NCI-H226 (cell line): ENCODE measurements around the gene FECH.

Experiments used
- DNase-seq: peaks from one replicate; pipeline ENCODE4 v3.0.0-alpha.2; 2015

The FECH gene

GRCh38 chr18:57579934-57580333 is 6.6 kb downstream of the FECH start:
- no peak for DNase-seq

DNA sequence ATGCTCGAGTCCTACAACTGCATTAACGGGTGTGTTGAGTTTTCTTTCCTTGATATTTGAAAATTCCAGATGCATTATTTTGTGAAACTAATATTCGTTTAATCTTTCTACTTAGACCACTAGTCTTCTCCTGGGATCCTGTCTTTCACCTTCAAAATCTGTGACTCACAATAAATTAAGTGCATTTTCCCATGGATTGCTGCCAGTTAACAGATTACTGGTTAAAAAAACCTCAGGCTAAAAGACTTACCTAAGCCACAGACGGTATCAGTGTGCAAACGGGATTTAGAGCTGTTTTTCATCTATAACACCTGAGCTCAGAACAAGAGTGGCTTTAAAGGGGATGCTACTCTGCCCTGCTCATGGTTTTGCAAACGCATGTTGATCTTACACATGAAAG is 10.2 kb downstream of the FECH start:
- DNase-seq = no peak

GRCh38 chr18:57575542-57575941 is 11.0 kb downstream of the FECH start:
- no peak for DNase-seq

- DNase-seq = no peak
Measured at GRCh38 chr18:57574866-57575265, 11.6 kb downstream of the FECH start.

DNA sequence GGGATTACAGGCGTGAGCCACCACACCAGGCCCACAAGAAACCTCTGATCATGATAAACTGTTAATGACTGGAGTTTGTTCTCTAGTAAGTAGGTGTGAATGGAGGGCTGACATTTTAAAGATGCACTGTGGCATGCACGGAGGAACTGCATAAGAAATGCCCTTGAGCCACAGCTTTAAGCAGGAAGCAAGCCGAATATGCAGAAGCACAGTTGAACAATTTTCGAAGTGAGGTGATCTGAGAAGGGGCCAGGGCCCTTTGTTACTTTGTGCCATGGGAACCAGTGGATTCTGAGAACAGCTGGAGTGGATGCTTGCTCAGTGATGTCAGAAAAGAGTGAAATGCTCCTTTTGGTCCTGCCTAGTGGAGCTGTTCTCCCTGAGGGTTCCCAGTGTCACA is 16.3 kb downstream of the FECH start:
- DNase-seq = no peak

DNA sequence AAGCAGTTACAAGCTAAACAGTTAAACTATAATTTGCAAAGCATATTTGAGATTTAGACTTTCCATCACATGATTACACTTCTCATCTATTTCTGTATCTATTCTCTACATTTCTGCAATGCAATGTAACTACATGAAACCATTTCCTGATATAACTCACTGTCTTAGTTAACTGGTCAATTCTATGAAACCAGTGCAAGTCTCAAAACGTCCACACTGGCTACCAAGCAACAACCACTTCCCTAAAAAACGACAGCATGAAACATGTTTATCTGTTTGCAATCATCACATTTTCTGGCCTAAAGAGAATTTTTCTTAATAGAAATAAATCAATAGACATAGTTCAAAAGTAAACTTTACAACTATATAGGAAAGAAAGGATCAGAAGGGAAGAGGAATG is 17.4 kb downstream of the FECH start:
- DNase-seq = no peak

- peak; percentile 1 for DNase-seq
Measured at GRCh38 chr18:57561728-57562423, 24.6 kb downstream of the FECH start.

- DNase-seq = no peak
Measured at GRCh38 chr18:57561261-57561660, 25.2 kb downstream of the FECH start.

- no peak for DNase-seq
Measured at GRCh38 chr18:57559314-57559713, 27.2 kb downstream of the FECH start.

DNA sequence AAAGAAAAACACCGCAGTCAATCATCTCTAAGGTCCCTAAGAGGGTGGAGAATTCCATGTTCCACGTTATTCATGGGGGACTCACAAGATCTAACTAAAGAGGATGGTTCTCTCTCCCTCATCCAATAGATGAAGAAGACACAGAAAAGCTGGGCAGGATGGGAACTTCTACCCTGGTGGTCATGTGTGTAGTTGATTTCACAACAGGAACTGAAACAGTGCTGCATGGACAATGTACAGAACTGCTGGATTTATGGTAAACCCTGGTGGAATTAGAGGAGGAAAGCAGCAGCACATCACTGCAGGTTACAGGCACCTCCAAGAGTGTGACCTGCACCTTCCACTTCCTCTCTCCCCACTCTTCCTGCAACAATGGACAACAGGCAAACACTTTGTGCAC is 31.4 kb downstream of the FECH start:
- DNase-seq = no peak

GRCh38 chr18:57550510-57550909 is 36.0 kb downstream of the FECH start:
- no peak for DNase-seq

- DNase-seq = no peak
Measured at GRCh38 chr18:57547260-57547659, 39.2 kb downstream of the FECH start.

DNA sequence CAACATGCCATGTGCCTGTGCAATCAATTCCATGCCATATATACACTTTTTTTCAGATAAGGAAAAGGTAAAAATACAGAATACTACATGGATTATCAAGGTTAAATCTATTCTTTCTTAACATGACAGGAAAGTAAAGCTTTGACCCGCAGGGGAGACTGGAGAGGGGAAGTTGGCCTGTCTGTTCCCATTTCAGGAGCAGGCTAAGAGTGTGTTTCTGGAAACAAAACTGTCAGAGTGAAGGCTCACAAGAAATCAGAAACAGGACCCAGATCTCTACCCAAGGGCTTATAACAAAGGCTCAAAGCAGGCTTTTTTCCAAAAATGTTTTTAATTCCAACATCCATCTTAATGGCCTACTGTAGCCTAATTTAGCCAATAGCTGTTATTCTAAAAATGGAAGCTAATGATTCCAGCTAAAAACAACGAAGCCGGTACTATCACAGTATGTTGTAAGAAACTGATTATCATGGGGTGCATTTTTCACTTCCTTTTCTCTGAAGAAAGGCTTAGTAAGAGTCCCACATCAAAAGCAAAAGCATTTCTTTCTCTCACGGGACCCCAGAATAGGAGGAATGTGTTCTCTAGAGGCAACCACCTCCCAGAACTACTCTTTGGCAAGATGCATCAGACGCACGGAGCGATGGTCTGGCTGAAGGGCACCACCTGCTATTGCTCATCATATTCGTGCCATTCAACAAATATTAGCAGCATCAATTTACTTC is 41.4 kb downstream of the FECH start:
- no peak for DNase-seq

DNA sequence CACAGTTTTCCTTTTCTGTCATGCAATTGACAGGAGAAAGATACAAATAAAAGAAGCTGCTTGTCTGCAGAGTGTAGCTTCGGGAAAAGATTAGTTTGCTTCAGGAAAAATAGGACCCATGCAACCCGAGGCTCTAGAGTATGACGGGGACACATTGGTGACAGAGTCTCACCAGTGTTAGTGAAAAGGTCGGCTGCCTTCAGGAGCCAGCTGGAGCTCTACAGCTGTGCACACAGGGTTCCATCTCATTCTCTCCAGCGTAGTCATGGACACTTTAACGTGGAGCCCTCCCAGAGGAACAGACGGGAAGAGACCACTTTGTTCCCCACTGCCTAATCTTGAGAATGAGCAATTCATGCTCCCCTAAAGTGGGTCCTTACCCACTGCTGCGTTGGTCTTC is 42.9 kb downstream of the FECH start:
- DNase-seq = no peak

DNA sequence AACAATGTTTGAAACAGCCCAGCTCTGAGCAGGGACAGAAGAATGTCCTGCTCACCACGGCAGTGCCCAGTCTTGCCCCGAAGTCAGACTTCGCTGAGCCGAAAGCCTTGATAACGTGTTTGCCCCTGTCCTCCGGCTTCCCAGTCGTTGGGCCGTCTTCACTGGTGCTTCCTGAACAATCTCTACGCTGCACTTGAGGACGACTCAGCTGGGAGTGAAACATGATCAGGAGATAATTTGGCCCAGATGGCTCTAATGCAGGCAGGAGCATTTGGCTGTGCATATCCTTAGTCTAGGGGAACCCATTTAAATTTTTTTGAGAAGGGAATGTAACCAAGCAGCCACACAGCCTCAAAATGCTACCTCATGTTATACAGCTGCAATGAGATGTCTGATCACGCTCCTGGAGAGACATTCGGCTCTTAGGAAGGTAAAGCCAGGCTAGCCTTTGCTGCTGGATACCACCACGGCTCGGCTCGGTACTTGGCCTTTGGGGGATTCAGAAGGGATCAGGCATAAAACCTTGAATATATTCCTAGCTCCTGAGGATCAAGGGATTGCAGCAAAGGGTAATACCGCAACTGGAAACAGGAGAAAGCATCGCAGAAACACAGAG is 43.6 kb downstream of the FECH start:
- no peak for DNase-seq

DNA sequence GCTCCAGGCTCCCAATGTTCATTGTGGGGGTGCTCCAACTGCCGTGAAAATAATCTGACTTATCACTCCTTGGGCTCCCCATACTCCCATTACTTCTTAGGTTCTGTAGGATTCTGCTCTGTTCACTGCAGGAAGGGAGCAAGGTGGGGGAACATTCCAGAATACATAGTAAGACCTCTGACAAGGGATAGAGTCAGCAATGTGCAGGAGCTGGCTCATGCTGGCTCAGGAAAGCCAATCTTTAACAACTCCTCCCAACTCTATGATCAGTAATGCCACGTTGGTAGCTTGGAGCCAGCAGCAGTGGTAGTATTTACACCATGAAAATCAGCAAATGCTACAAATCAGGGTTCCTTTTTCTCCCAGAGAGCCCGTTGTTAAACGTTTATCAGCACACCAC is 44.4 kb downstream of the FECH start:
- DNase-seq = peak; percentile 8

DNA sequence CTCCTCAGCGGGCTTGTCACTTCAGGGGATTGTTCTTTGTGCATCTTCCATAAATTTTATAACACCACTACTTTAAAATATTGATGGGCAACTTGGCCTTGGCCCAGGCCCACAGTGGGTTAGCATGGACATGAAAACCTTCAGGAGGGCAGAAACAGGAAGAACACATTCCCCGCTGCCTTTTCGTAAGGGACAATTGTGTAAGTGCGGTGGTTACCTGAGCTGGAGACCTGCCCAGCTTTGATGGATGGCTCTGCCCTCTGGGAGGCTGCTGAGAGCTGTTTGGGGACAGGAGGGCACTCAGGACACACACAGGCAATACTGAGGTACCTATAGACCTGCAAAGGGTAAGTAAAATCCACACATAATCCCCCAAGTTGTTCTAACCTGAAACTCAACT is 46.8 kb downstream of the FECH start:
- DNase-seq = no peak

GRCh38 chr18:57538614-57539013 is 47.9 kb downstream of the FECH start:
- DNase-seq = no peak

DNA sequence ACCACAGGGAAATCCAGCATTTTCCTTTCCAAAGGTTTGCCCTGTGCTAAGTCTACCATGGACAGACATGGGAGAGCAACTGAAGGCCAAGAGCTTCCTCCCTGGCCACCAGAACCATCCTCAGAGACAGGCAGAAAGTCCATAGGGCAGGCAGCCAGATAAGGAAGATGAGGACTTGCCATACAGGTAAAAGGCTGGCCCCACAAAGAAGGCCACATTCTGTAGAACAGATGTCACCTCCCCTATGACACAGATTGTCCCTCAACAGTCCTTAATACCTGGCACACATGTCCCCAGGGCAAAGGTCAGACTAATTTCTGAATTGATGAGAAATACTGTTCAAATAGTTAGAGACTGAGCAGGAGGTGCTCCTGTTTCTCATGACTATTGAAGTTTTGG is 52.0 kb downstream of the FECH start:
- no peak for DNase-seq

DNA sequence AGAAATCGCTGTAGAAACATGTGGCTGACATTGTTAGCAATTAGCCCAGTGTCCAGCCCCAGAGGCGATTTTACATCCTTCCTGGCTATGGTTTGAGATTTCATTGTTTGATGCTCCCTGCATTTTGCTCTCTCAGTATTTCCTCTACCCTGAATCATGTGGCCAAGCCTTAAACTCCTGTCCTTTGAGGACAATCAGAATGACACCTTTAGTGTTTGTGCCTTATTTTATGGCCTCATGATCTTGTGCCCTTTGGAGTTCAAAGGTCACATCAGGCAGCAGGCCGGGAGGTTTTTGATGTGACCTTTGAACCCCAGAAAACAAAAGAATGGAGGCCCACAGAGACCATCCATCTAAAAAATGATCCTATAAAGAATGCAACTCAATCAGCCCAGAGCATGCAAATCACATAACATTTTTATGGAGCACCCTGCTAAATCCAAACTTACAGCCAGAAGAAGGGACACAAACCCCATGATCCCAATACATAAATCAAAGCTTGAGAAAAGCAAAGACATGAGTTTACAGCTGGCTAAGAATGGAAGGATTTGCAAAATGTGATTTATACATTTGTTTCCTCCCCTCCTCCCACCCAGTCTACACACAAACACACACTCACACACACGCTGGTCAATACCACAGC is 52.5 kb downstream of the FECH start:
- no peak for DNase-seq

- no peak for DNase-seq
Measured at GRCh38 chr18:57533006-57533867, 53.3 kb downstream of the FECH start.

GRCh38 chr18:57529151-57529550 is 57.4 kb downstream of the FECH start:
- no peak for DNase-seq
